Skeletal muscle tissue (tissue), 4 donors: ENCODE data around the gene ABT1. TPM values are rescaled to one million over a fixed set of nuclear protein-coding genes. Genes with fewer than 3 reads are reported as not detected.

ENCODE experiments used
- H3K27ac ChIP-seq: one replicate; pipeline ENCODE4 v1.7.0; 2013; ENCODE audit warnings: mild to moderate bottlenecking, low read depth, low read length, inconsistent platforms
- H3K27me3 ChIP-seq, 3 donors: one replicate each; pipeline ENCODE4 v1.7.0; 2013; ENCODE audit warnings: low read length in 3 of 3; ENCODE audit not compliant: control insufficient read depth in 3 of 3, insufficient read depth in 3 of 3
- H3K36me3 ChIP-seq, 3 donors: one replicate each; pipeline ENCODE4 v1.7.0; 2013; ENCODE audit warnings: low read length in 3 of 3; ENCODE audit not compliant: control insufficient read depth in 3 of 3, insufficient read depth in 3 of 3
- H3K4me1 ChIP-seq, 3 donors: one replicate each; pipeline ENCODE4 v1.7.0; 2013; ENCODE audit warnings: low read length in 3 of 3, mild to moderate bottlenecking in 3 of 3; ENCODE audit not compliant: control insufficient read depth in 3 of 3, insufficient read depth in 3 of 3
- H3K4me3 ChIP-seq, 3 donors: one replicate each; pipeline ENCODE4 v1.7.0; 2013; ENCODE audit warnings: low read length in 3 of 3
- H3K9ac ChIP-seq, 3 donors: one replicate each; pipeline ENCODE4 v1.7.0; 2013; ENCODE audit warnings: low read length in 3 of 3, mild to moderate bottlenecking in 3 of 3, moderate library complexity in 2 of 3, low read depth in 1 of 3
- H3K9me3 ChIP-seq, 3 donors: one replicate each; pipeline ENCODE4 v1.7.0; 2013; ENCODE audit warnings: low read length in 3 of 3; ENCODE audit not compliant: control insufficient read depth in 3 of 3
- total RNA-seq: library from RNA; depleted of rRNA; stranded (reverse); fragments of >200 nt; gene quantifications from one replicate; pipeline ENCODE4 v1.2.3, GENCODE V29; 2014
- donor health status: Osteomylitis.

ABT1 gene
- total RNA-seq, 1 donor from 2014 or later, result 16.2 TPM

DNA sequence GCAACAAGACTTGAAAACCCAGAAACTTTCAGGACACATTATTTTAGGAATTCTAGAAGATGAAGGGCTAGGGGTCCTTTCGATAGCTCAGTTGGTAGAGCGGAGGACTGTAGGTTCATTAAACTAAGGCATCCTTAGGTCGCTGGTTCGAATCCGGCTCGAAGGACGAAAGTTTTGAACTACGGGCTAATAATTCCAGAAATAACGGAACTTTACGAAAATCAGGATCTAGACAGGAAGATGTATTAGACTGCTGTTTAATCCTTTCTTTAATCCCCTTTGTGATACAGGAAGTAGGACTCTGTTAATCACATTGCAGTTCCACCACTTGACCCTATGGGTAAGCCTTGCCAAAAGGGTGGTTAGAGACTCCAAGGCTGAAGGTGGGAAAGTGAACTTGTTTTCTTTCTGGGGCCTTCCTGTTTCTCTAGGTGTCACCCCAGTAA, 21.2 kb upstream of the ABT1 start:
- Histone ChIP-seq H3K4me1 (peaks cover 4 to 6% (median 5%) of the 10 kb centered on the region in 3 donors), H3K27ac (no peak overlapping the region), H3K4me3 (no peak overlapping the region), H3K9ac (no peak overlapping the region), H3K9me3 (peaks cover 0 to 2% (median 0%) of the 10 kb centered on the region in 3 donors), H3K27me3 (peaks cover 0 to 6% (median 4%) of the 10 kb centered on the region in 3 donors), H3K36me3 (no peaks in the 10 kb centered on the region)

- H3K4me1 ChIP-seq, result peaks cover 4 to 6% (median 5%) of the 10 kb centered on the region in 3 donors
- H3K36me3 ChIP-seq, result no peaks in the 10 kb centered on the region
- peak overlapping the region in 1 of 3 donors; percentile 62 for H3K4me3 ChIP-seq
- H3K9ac ChIP-seq, result no peak overlapping the region
- H3K9me3 ChIP-seq, result peaks cover 0 to 2% (median 0%) of the 10 kb centered on the region in 3 donors
- H3K27ac ChIP-seq, result no peak overlapping the region
- H3K27me3 ChIP-seq, result peaks cover 0 to 9% (median 4%) of the 10 kb centered on the region in 3 donors
Measured at GRCh38 chr6:26576407-26576843, 20.3 kb upstream of the ABT1 start.

DNA sequence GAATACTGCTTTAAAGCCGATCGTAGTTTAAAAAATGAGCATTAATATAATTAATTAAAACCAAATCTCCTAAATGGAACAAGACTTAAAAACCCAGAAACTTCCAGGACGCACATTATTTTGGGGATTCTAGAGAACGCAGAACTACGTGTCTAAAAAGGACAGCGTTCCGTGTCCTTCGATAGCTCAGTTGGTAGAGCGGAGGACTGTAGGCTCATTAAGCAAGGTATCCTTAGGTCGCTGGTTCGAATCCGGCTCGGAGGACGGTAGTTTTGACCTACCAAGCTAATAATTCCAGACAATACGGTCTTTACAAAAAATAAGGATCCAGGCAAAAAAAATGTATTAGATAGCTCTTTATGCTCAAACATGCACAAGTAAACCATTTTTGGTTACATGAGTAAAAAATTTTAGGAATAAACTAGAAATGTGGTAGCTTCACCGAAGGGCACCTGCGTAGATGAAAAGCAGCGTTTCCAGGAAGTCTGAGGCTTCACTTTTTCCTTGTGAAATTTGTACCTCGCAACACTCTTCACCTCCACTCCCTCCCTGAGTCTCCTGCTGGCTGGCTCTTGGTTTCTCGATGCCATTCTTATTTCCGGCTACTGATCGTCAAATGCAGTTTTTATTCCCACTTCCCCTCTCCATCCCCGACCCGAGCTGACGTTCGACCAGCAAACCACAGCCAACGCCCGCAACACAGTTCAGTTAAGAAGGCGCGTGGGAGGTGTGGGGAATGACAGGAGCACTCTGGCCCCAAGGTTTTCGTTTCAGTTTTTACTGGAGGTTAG, 19.6 kb upstream of the ABT1 start:
- Histone ChIP-seq H3K36me3 (no peaks in the 10 kb centered on the region), H3K27ac (no peak overlapping the region), H3K9me3 (peaks cover 0 to 2% (median 0%) of the 10 kb centered on the region in 3 donors), H3K27me3 (peaks cover 0 to 10% (median 4%) of the 10 kb centered on the region in 3 donors), H3K9ac (no peak overlapping the region), H3K4me1 (peaks cover under 1 to 5% (median 1%) of the 10 kb centered on the region in 3 donors), H3K4me3 (peak overlapping the region in 1 of 3 donors; percentile 62)

- H3K27ac ChIP-seq, result no peak overlapping the region
- peaks cover 0 to 5% (median 0%) of the 10 kb centered on the region in 3 donors for H3K4me1 ChIP-seq
- peak overlapping the region in 1 of 3 donors; percentile 62 for H3K4me3 ChIP-seq
- peaks cover 0 to 10% (median 4%) of the 10 kb centered on the region in 3 donors for H3K27me3 ChIP-seq
- no peaks in the 10 kb centered on the region for H3K36me3 ChIP-seq
- H3K9me3 ChIP-seq, result peaks cover 0 to 2% (median 0%) of the 10 kb centered on the region in 3 donors
- H3K9ac ChIP-seq, result no peak overlapping the region
Measured at GRCh38 chr6:26577720-26578072, 19.1 kb upstream of the ABT1 start.

GRCh38 chr6:26578279-26578678, 18.5 kb upstream of the ABT1 start:
- Histone ChIP-seq H3K9ac (no peak overlapping the region), H3K4me1 (peaks cover 0 to 5% (median 0%) of the 10 kb centered on the region in 3 donors), H3K27ac (no peak overlapping the region), H3K36me3 (no peaks in the 10 kb centered on the region), H3K9me3 (peaks cover 0 to 2% (median 0%) of the 10 kb centered on the region in 3 donors), H3K4me3 (no peak overlapping the region), H3K27me3 (peaks cover 0 to 12% (median 7%) of the 10 kb centered on the region in 3 donors)

DNA sequence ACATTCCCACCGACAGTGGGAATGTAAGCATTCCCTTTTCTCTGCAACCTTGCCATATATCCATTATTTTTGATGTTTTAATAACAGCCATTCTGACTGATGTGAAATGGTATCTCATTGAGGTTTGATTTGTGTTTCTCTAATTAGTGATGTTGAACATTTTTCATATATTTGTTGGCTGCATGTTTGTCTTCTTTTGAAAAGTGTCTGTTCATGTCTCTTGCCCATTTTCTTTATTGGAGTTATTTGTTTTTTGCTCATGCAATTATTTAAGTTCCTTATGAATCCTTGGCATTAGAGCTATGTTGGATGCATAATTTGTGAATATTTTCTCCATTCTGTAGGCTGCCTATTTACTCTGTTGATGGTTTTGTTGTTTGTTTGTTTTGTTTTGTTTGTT, 18.0 kb upstream of the ABT1 start:
- H3K36me3 ChIP-seq, result no peaks in the 10 kb centered on the region
- no peak overlapping the region for H3K4me3 ChIP-seq
- H3K27me3 ChIP-seq, result peaks cover 0 to 15% (median 11%) of the 10 kb centered on the region in 3 donors

DNA sequence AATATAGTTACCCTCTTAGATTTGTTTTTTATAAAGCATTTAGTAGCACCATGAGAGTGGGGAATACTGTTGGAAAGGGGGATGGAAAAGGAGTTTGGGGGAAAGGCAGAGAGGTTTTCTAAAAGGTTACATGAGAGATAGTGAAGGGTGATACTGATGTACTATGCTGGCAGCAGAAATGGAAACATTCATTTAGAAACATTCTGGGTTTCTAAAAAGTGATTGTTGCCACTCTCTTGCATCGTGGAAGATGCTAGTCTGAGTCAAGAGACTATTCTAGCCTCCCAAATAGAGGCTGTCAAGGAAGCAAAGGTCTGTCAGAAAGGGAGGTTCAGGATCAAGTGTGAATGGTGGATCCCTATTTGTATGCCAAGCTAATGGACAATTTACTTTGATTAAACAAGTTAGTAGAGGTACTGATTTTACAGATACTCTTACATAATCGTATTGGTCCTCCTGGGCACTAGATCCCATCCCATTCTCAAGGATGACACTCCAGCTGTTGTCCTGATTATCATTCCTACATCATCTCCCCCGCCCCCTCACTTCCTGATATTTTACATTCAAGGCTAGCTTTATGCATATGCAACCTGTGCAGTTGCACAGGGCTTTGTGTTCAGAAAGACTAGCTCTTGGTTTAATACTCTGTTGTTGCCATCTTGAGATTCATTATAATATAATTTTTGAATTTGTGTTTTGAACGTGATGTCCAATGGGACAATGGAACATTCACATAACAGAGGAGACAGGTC, 15.4 kb upstream of the ABT1 start:
- H3K27ac ChIP-seq, result no peak overlapping the region
- H3K9me3 ChIP-seq, result peaks cover 0 to 2% (median 0%) of the 10 kb centered on the region in 3 donors
- no peaks in the 10 kb centered on the region for H3K36me3 ChIP-seq
- no peak overlapping the region for H3K4me3 ChIP-seq
- peaks cover 0 to 5% (median 0%) of the 10 kb centered on the region in 3 donors for H3K4me1 ChIP-seq
- peaks cover 0 to 25% (median 22%) of the 10 kb centered on the region in 3 donors for H3K27me3 ChIP-seq
- H3K9ac ChIP-seq, result no peak overlapping the region

More for the DNA sequence above, 18.0 kb upstream of the ABT1 start:
- H3K9me3 ChIP-seq, result peaks cover 0 to 2% (median 0%) of the 10 kb centered on the region in 3 donors
- H3K9ac ChIP-seq, result no peak overlapping the region
- peaks cover 0 to 5% (median 0%) of the 10 kb centered on the region in 3 donors for H3K4me1 ChIP-seq
- no peak overlapping the region for H3K27ac ChIP-seq

- Histone ChIP-seq H3K9ac (no peak overlapping the region), H3K4me1 (no peaks in the 10 kb centered on the region), H3K27me3 (peaks cover 7 to 18% (median 14%) of the 10 kb centered on the region in 3 donors), H3K36me3 (no peaks in the 10 kb centered on the region), H3K4me3 (no peak overlapping the region), H3K27ac (no peak overlapping the region), H3K9me3 (no peaks in the 10 kb centered on the region)
Measured at GRCh38 chr6:26588965-26589364, 7.8 kb upstream of the ABT1 start.

DNA sequence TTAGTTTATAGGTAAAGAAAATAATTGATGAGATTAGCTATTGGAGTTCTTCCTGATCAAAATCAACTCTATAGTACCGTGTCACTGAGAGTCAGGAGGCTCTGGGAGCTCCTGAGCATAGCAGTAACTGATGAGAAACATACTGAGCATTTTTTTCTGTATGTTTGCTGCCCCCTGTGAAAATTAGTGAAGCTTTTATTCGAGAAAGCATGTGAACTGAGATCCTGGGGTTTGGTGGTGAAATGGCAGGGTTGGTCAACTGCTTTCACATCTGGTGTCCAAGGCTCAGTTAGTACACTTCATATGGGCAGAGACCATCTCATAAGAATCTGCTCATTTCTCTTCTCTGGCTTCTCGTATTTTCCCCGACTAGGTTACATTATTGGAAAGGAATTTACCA, 4.1 kb upstream of the ABT1 start:
- no peak overlapping the region for H3K4me3 ChIP-seq
- H3K36me3 ChIP-seq, result peaks cover 0 to 3% (median 0%) of the 10 kb centered on the region in 3 donors
- H3K9me3 ChIP-seq, result no peaks in the 10 kb centered on the region
- H3K9ac ChIP-seq, result no peak overlapping the region
- H3K4me1 ChIP-seq, result peaks cover 3 to 12% (median 8%) of the 10 kb centered on the region in 3 donors
- no peak overlapping the region for H3K27ac ChIP-seq
- H3K27me3 ChIP-seq, result peaks cover 4 to 13% (median 5%) of the 10 kb centered on the region in 3 donors
